ENCODE data around the gene OCRL.

DNA sequence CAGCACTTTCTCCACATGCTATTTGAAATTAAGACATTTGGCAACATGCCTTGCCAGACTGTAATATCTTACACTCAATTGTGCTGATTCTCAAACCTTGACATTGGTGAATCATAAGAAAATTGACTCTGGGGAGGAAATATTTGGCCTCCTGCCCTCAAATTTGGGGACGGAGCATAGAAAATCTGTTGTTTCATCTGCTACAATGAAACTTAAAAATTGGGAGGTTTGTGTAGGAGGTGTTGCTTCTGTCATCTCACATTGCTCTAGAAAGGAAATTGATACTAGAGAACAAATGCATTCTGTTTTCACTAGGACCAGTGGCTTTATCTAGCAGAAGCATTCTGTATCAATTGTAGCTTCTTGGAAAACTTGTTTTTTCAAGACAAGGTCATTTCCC lies 5.3 kb downstream of the OCRL start:
- no peak for TF ChIP-seq POLR2AphosphoS5 (IDR thresholded peaks at IDR 0.05; ENCODE audit: low read depth, low read length)
- no peak for TF ChIP-seq POLR2A (IDR thresholded peaks at IDR 0.05; ENCODE audit: low read depth, low read length)
- no peak for TF ChIP-seq POU2F2 (IDR thresholded peaks at IDR 0.05; ENCODE audit: low read depth, low read length)
- no peak for TF ChIP-seq TAF1 (IDR thresholded peaks at IDR 0.05; ENCODE audit: low read depth, low read length)
- no peak for TF ChIP-seq SPI1 (IDR thresholded peaks at IDR 0.05; ENCODE audit: low read depth, low read length)

Data from GM12891 (cell line).